A549 (cell line): ENCODE results near the gene ADGRG2.

Experiments
- BHLHE40 ChIP-seq: IDR thresholded peaks from 2 replicates; pipeline ENCODE4 v1.6.1; 2012; ENCODE audit warnings: low read depth, low read length, inconsistent platforms
- CHD2 ChIP-seq: fragments of 150-350 bp; IDR thresholded peaks from 2 replicates; pipeline ENCODE4 v1.6.1; 2014; ENCODE audit warnings: low read length; ENCODE audit not compliant: partially characterized antibody
- EHMT2 ChIP-seq: fragments of 200-600 bp; sonication (generic); IDR thresholded peaks from 2 replicates; pipeline ENCODE4 v1.6.1; 2016; ENCODE audit warnings: antibody characterized with exemption, low read depth, mild to moderate bottlenecking, moderate library complexity
- HDAC2 ChIP-seq: fragments of 200-600 bp; sonication (generic); IDR thresholded peaks from 2 replicates; pipeline ENCODE4 v1.6.1; 2016
- MAX ChIP-seq: IDR thresholded peaks from 2 replicates; pipeline ENCODE4 v1.6.1; 2012
- PBX3 ChIP-seq: IDR thresholded peaks from 2 replicates; pipeline ENCODE4 v1.6.1; 2012
- PHF8 ChIP-seq: fragments of 200-600 bp; sonication (generic); IDR thresholded peaks from 2 replicates; pipeline ENCODE4 v1.6.1; 2016; ENCODE audit warnings: low read depth, mild to moderate bottlenecking, antibody characterized with exemption, moderate library complexity, borderline replicate concordance
- POLR2A ChIP-seq: IDR thresholded peaks from 2 replicates; pipeline ENCODE4 v1.6.1; 2012; ENCODE audit warnings: mild to moderate bottlenecking, low read length
- POLR2AphosphoS2 ChIP-seq: conservative IDR thresholded peaks from 2 replicates; pipeline ENCODE4 v1.6.1; 2012; ENCODE audit warnings: low read length, improper control_type of control experiment, inconsistent platforms
- RARB ChIP-seq: fragments of 250-450 bp; sonication (Bioruptor Pico); IDR thresholded peaks from 2 replicates; pipeline ENCODE4 v1.8.0; 2021; ENCODE audit warnings: mild to moderate bottlenecking, moderate library complexity
- SMC3 ChIP-seq: fragments of >200 bp; sonication (Bioruptor Twin); formaldehyde crosslinking; IDR thresholded peaks from 3 replicates; pipeline ENCODE4 v1.6.1; 2018; ENCODE audit warnings: inconsistent platforms
- SREBF2 ChIP-seq: fragments of 450-650 bp; IDR thresholded peaks from 2 replicates; pipeline ENCODE4 v1.6.1; 2014; ENCODE audit warnings: mild to moderate bottlenecking, moderate library complexity
- TF ChIP-seq, protein P1 (sequence below): fragments of >200 bp; sonication (Bioruptor Twin); formaldehyde crosslinking; IDR thresholded peaks from 3 replicates; pipeline ENCODE4 v1.5.1; 2016
- TF ChIP-seq, protein P2 (sequence below): fragments of 200-600 bp; sonication (generic); IDR thresholded peaks from 2 replicates; pipeline ENCODE4 v1.6.1; 2016; ENCODE audit warnings: antibody characterized with exemption, mild to moderate bottlenecking, moderate library complexity

- TF ChIP-seq, protein P1, sequence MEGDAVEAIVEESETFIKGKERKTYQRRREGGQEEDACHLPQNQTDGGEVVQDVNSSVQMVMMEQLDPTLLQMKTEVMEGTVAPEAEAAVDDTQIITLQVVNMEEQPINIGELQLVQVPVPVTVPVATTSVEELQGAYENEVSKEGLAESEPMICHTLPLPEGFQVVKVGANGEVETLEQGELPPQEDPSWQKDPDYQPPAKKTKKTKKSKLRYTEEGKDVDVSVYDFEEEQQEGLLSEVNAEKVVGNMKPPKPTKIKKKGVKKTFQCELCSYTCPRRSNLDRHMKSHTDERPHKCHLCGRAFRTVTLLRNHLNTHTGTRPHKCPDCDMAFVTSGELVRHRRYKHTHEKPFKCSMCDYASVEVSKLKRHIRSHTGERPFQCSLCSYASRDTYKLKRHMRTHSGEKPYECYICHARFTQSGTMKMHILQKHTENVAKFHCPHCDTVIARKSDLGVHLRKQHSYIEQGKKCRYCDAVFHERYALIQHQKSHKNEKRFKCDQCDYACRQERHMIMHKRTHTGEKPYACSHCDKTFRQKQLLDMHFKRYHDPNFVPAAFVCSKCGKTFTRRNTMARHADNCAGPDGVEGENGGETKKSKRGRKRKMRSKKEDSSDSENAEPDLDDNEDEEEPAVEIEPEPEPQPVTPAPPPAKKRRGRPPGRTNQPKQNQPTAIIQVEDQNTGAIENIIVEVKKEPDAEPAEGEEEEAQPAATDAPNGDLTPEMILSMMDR, result no peak
- TF ChIP-seq PBX3 (no peak), BHLHE40 (no peak), EHMT2 (no peak), PHF8 (no peak), CHD2 (no peak), HDAC2 (no peak), POLR2A (no peak), MAX (no peak), RARB (no peak), SREBF2 (no peak), POLR2AphosphoS2 (no peak), SMC3 (no peak)
- TF ChIP-seq, protein P2, sequence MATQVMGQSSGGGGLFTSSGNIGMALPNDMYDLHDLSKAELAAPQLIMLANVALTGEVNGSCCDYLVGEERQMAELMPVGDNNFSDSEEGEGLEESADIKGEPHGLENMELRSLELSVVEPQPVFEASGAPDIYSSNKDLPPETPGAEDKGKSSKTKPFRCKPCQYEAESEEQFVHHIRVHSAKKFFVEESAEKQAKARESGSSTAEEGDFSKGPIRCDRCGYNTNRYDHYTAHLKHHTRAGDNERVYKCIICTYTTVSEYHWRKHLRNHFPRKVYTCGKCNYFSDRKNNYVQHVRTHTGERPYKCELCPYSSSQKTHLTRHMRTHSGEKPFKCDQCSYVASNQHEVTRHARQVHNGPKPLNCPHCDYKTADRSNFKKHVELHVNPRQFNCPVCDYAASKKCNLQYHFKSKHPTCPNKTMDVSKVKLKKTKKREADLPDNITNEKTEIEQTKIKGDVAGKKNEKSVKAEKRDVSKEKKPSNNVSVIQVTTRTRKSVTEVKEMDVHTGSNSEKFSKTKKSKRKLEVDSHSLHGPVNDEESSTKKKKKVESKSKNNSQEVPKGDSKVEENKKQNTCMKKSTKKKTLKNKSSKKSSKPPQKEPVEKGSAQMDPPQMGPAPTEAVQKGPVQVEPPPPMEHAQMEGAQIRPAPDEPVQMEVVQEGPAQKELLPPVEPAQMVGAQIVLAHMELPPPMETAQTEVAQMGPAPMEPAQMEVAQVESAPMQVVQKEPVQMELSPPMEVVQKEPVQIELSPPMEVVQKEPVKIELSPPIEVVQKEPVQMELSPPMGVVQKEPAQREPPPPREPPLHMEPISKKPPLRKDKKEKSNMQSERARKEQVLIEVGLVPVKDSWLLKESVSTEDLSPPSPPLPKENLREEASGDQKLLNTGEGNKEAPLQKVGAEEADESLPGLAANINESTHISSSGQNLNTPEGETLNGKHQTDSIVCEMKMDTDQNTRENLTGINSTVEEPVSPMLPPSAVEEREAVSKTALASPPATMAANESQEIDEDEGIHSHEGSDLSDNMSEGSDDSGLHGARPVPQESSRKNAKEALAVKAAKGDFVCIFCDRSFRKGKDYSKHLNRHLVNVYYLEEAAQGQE, result no peak
These were observed 357 bp upstream of the ADGRG2 start for GRCh38 chrX:19122641-19123009.
